ENCODE measurements around the gene SFXN2.
A peak's percentile ranks its signal among the peaks of the same experiment; 100 is the strongest.

The SFXN2 gene

GRCh38 chr10:102773986-102774385 is 59.5 kb downstream of the SFXN2 start:
- H3K4me1 ChIP-seq (ENCODE audit: control insufficient read depth in 5 of 5, insufficient read depth in 5 of 5, low read length in 5 of 5), result peaks cover 33 to 73% (median 64%) of the 10 kb centered on the region in 5 donors
- H3K27ac ChIP-seq (ENCODE audit: low read depth, low read length), result peak overlapping the region; percentile 100
- peak overlapping the region in 2 of 5 donors; percentile 12 to 21 for H3K9ac ChIP-seq (ENCODE audit: low read length in 5 of 5)
- no peak overlapping the region for H3K4me3 ChIP-seq (ENCODE audit: low read depth in 1 of 5, low read length in 5 of 5)
- peaks cover 0 to 3% (median 0%) of the 10 kb centered on the region in 5 donors for H3K36me3 ChIP-seq (ENCODE audit: control insufficient read depth in 5 of 5, insufficient read depth in 5 of 5, low read length in 5 of 5)
- H3K27me3 ChIP-seq (ENCODE audit: control insufficient read depth in 5 of 5, insufficient read depth in 4 of 5, low read length in 5 of 5), result no peaks in the 10 kb centered on the region
- no peaks in the 10 kb centered on the region for H3K9me3 ChIP-seq (ENCODE audit: control insufficient read depth in 5 of 5, low read length in 5 of 5)

GRCh38 chr10:102775201-102775934 is 60.9 kb downstream of the SFXN2 start:
- peak overlapping the region; percentile 56 to 92 (median 91) for H3K9ac ChIP-seq (ENCODE audit: low read length in 5 of 5)
- H3K9me3 ChIP-seq (ENCODE audit: control insufficient read depth in 5 of 5, low read length in 5 of 5), result no peaks in the 10 kb centered on the region
- H3K4me3 ChIP-seq (ENCODE audit: low read depth in 1 of 5, low read length in 5 of 5), result peak overlapping the region; percentile 61 to 92 (median 79)
- peaks cover 0 to 2% (median 0%) of the 10 kb centered on the region in 5 donors for H3K36me3 ChIP-seq (ENCODE audit: control insufficient read depth in 5 of 5, insufficient read depth in 5 of 5, low read length in 5 of 5)
- H3K27me3 ChIP-seq (ENCODE audit: control insufficient read depth in 5 of 5, insufficient read depth in 4 of 5, low read length in 5 of 5), result no peaks in the 10 kb centered on the region
- H3K27ac ChIP-seq (ENCODE audit: low read depth, low read length), result peak overlapping the region; percentile 100
- H3K4me1 ChIP-seq (ENCODE audit: control insufficient read depth in 5 of 5, insufficient read depth in 5 of 5, low read length in 5 of 5), result peaks cover 32 to 83% (median 71%) of the 10 kb centered on the region in 5 donors

DNA sequence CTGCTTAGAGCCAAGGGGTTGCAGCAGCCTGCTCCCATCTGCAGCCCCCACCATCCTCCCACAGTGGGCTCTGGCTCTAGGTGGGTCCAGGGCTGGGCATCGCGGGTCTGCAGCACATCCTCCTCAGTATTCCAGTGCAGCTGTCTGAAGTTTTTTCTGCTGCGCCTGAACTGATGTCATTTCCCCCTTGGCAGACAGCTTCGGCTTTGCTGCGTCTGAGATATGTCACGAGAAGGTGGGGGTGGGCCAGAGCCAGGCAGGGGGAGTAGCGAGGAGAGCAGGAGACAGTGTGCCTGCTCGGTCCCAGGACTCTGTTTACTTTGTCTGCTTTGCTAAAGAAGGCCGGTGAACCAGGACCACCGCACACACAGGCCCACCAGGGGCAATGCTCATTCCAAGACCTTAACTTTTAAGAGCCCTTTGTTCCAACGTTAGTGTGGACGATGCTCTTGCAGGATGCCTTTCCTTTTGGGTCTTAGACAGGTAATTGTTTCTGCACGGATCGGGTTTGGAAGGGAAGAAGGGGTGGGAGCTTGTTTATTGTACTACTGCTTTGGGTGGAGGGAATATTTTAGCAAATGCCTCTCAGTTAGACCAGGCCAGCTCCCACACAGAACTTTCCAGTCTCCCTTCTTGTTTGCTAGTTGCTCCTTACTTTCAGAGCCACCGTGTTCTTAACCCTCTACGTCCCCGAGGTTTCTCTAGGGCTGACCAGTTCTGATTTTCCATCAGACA is 61.7 kb downstream of the SFXN2 start:
- Histone ChIP-seq H3K4me3 (ENCODE audit: low read depth in 1 of 5, low read length in 5 of 5) (peak overlapping the region; percentile 61 to 92 (median 79)), H3K27ac (ENCODE audit: low read depth, low read length) (peak overlapping the region; percentile 100), H3K36me3 (ENCODE audit: control insufficient read depth in 5 of 5, insufficient read depth in 5 of 5, low read length in 5 of 5) (peaks cover 0 to 4% (median 0%) of the 10 kb centered on the region in 5 donors), H3K9ac (ENCODE audit: low read length in 5 of 5) (peak overlapping the region; percentile 56 to 99 (median 92)), H3K4me1 (ENCODE audit: control insufficient read depth in 5 of 5, insufficient read depth in 5 of 5, low read length in 5 of 5) (peaks cover 34 to 83% (median 75%) of the 10 kb centered on the region in 5 donors), H3K27me3 (ENCODE audit: control insufficient read depth in 5 of 5, insufficient read depth in 4 of 5, low read length in 5 of 5) (no peaks in the 10 kb centered on the region), H3K9me3 (ENCODE audit: control insufficient read depth in 5 of 5, low read length in 5 of 5) (no peaks in the 10 kb centered on the region)

DNA sequence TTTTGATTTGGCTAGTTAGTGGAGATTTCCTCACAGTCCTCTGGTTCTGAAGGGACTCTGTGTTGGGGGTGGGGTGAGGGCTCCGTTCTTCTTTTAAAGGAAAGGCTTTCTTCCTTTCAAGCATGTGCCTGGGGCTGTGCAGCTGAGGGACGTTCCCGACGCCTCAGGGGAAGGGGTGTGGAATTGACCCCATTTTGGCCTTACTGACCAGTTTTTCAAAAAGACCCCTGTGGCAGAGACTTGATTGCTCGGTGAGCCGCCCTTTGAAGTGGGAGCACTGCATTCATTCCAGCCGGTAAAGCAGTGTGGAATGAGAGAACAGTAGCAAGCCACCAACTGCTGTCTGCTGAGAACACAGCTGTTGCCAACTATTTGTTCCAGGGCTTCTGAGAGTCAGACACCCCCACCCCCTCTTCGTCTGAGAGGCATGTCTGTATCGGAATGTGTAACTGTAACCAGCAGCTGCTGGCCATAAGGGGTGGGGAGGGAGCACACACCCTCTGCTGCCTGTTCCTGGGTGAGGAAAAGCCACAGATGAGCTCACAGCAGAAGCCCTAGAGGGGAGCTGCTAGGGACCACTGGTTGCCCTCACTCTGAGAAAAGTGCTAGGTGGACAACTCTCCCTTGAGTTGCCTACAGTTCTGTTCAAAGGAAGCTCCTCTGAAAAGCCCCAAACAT is 62.5 kb downstream of the SFXN2 start:
- Histone ChIP-seq H3K4me3 (ENCODE audit: low read depth in 1 of 5, low read length in 5 of 5) (peak overlapping the region; percentile 61 to 92 (median 79)), H3K27me3 (ENCODE audit: control insufficient read depth in 5 of 5, insufficient read depth in 4 of 5, low read length in 5 of 5) (no peaks in the 10 kb centered on the region), H3K27ac (ENCODE audit: low read depth, low read length) (peak overlapping the region; percentile 100), H3K9me3 (ENCODE audit: control insufficient read depth in 5 of 5, low read length in 5 of 5) (no peaks in the 10 kb centered on the region), H3K4me1 (ENCODE audit: control insufficient read depth in 5 of 5, insufficient read depth in 5 of 5, low read length in 5 of 5) (peaks cover 37 to 90% (median 83%) of the 10 kb centered on the region in 5 donors), H3K9ac (ENCODE audit: low read length in 5 of 5) (peak overlapping the region; percentile 56 to 99 (median 92)), H3K36me3 (ENCODE audit: control insufficient read depth in 5 of 5, insufficient read depth in 5 of 5, low read length in 5 of 5) (peaks cover 0 to 4% (median 0%) of the 10 kb centered on the region in 5 donors)

- Histone ChIP-seq H3K9ac (ENCODE audit: low read length in 5 of 5) (peak overlapping the region in 3 of 5 donors; percentile 29 to 92 (median 66)), H3K36me3 (ENCODE audit: control insufficient read depth in 5 of 5, insufficient read depth in 5 of 5, low read length in 5 of 5) (peaks cover 0 to 4% (median 0%) of the 10 kb centered on the region in 5 donors), H3K4me3 (ENCODE audit: low read depth in 1 of 5, low read length in 5 of 5) (peak overlapping the region; percentile 5 to 92 (median 65)), H3K27ac (ENCODE audit: low read depth, low read length) (peak overlapping the region; percentile 100), H3K27me3 (ENCODE audit: control insufficient read depth in 5 of 5, insufficient read depth in 4 of 5, low read length in 5 of 5) (no peaks in the 10 kb centered on the region), H3K4me1 (ENCODE audit: control insufficient read depth in 5 of 5, insufficient read depth in 5 of 5, low read length in 5 of 5) (peaks cover 41 to 96% (median 92%) of the 10 kb centered on the region in 5 donors), H3K9me3 (ENCODE audit: control insufficient read depth in 5 of 5, low read length in 5 of 5) (no peaks in the 10 kb centered on the region)
These were observed 63.4 kb downstream of the SFXN2 start for GRCh38 chr10:102777711-102778453.

DNA sequence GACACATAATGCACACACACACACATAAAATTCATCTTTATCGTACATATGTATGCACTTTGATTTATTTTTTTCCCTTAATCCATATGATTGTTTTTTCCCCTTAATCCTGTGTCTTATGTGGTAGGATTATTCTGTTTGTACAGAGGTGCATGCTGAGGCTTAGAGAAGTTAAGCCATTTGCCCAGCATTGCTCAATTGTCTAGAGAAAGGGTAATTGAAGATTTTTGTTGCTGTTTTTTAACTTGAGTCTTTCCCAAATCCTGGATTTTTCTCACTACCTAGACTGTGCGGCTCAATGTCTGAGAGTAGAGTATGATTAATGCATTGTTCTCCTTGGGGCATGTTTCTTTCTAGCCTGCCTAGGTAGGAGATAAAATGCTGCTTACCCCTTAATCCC is 64.3 kb downstream of the SFXN2 start:
- Histone ChIP-seq H3K4me3 (ENCODE audit: low read depth in 1 of 5, low read length in 5 of 5) (no peak overlapping the region), H3K27me3 (ENCODE audit: control insufficient read depth in 5 of 5, insufficient read depth in 4 of 5, low read length in 5 of 5) (no peaks in the 10 kb centered on the region), H3K36me3 (ENCODE audit: control insufficient read depth in 5 of 5, insufficient read depth in 5 of 5, low read length in 5 of 5) (peaks cover 0 to 4% (median 0%) of the 10 kb centered on the region in 5 donors), H3K9ac (ENCODE audit: low read length in 5 of 5) (peak overlapping the region in 1 of 5 donors; percentile 92), H3K9me3 (ENCODE audit: control insufficient read depth in 5 of 5, low read length in 5 of 5) (no peaks in the 10 kb centered on the region), H3K4me1 (ENCODE audit: control insufficient read depth in 5 of 5, insufficient read depth in 5 of 5, low read length in 5 of 5) (peaks cover 49 to 99% (median 92%) of the 10 kb centered on the region in 5 donors), H3K27ac (ENCODE audit: low read depth, low read length) (peak overlapping the region; percentile 100)

GRCh38 chr10:102779680-102780526 is 65.5 kb downstream of the SFXN2 start:
- peaks cover 0 to 4% (median 0%) of the 10 kb centered on the region in 5 donors for H3K36me3 ChIP-seq (ENCODE audit: control insufficient read depth in 5 of 5, insufficient read depth in 5 of 5, low read length in 5 of 5)
- no peaks in the 10 kb centered on the region for H3K9me3 ChIP-seq (ENCODE audit: control insufficient read depth in 5 of 5, low read length in 5 of 5)
- H3K4me3 ChIP-seq (ENCODE audit: low read depth in 1 of 5, low read length in 5 of 5), result peak overlapping the region in 1 of 5 donors; percentile 8
- peak overlapping the region in 2 of 5 donors; percentile 8 to 62 for H3K9ac ChIP-seq (ENCODE audit: low read length in 5 of 5)
- peak overlapping the region; percentile 100 for H3K27ac ChIP-seq (ENCODE audit: low read depth, low read length)
- no peaks in the 10 kb centered on the region for H3K27me3 ChIP-seq (ENCODE audit: control insufficient read depth in 5 of 5, insufficient read depth in 4 of 5, low read length in 5 of 5)
- H3K4me1 ChIP-seq (ENCODE audit: control insufficient read depth in 5 of 5, insufficient read depth in 5 of 5, low read length in 5 of 5), result peaks cover 42 to 92% (median 84%) of the 10 kb centered on the region in 5 donors

GRCh38 chr10:102780527-102780808 is 66.0 kb downstream of the SFXN2 start:
- Histone ChIP-seq H3K36me3 (ENCODE audit: control insufficient read depth in 5 of 5, insufficient read depth in 5 of 5, low read length in 5 of 5) (peaks cover 0 to 4% (median 0%) of the 10 kb centered on the region in 5 donors), H3K9ac (ENCODE audit: low read length in 5 of 5) (no peak overlapping the region), H3K27me3 (ENCODE audit: control insufficient read depth in 5 of 5, insufficient read depth in 4 of 5, low read length in 5 of 5) (no peaks in the 10 kb centered on the region), H3K4me1 (ENCODE audit: control insufficient read depth in 5 of 5, insufficient read depth in 5 of 5, low read length in 5 of 5) (peaks cover 40 to 90% (median 81%) of the 10 kb centered on the region in 5 donors), H3K9me3 (ENCODE audit: control insufficient read depth in 5 of 5, low read length in 5 of 5) (no peaks in the 10 kb centered on the region), H3K27ac (ENCODE audit: low read depth, low read length) (peak overlapping the region; percentile 98), H3K4me3 (ENCODE audit: low read depth in 1 of 5, low read length in 5 of 5) (no peak overlapping the region)
